ENCODE results near the gene HSPA12A. TPM values are rescaled to one million over a fixed set of nuclear protein-coding genes. Genes with fewer than 3 reads are reported as not detected.

The HSPA12A gene
- total and polyA plus RNA-seq, 4 donors = 2.0 to 9.8 (median 5.0) TPM

DNA sequence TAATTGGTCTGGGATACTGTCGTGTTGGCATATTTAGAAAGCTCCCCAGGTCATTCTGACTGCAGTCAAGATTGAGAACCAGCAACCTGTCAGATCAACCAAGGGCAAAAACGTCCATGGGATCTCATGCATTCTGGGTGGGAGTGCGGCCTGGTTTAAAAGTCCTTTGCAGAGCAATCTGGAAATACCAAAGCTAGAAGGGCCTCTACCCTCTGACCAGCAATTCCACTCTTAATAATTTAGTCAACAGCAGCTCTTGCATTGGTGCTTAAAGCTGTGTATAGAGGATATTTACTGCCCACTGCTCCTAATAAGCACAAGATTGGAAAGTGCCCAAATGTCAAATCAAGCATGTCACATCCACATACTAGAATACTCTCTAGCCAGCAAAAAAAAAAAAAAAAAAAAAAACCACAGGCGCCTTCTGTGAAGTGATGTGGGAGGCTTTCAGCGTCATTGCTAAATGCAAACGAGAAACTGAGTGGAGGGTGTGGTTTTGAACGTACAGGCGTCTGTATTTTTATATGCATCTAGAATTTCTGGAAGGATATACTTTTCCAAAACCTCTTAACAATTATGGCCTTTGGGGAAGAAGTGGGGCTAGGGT is 44.8 kb upstream of the HSPA12A start:
- TF ChIP-seq, protein P1, sequence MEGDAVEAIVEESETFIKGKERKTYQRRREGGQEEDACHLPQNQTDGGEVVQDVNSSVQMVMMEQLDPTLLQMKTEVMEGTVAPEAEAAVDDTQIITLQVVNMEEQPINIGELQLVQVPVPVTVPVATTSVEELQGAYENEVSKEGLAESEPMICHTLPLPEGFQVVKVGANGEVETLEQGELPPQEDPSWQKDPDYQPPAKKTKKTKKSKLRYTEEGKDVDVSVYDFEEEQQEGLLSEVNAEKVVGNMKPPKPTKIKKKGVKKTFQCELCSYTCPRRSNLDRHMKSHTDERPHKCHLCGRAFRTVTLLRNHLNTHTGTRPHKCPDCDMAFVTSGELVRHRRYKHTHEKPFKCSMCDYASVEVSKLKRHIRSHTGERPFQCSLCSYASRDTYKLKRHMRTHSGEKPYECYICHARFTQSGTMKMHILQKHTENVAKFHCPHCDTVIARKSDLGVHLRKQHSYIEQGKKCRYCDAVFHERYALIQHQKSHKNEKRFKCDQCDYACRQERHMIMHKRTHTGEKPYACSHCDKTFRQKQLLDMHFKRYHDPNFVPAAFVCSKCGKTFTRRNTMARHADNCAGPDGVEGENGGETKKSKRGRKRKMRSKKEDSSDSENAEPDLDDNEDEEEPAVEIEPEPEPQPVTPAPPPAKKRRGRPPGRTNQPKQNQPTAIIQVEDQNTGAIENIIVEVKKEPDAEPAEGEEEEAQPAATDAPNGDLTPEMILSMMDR (IDR thresholded peaks at IDR 0.05; ENCODE audit: control extremely low read depth, extremely low read depth) = no peak
- ATAC-seq (ENCODE audit: insufficient read depth, low FRiP score) (no peak), DNase-seq (no peak)
- Histone ChIP-seq H3K9me3 (ENCODE audit: control insufficient read depth in 4 of 4, insufficient read depth in 3 of 4, low read length in 3 of 4) (no peaks in the 10 kb centered on the region), H3K27ac (ENCODE audit: low read depth in 1 of 2, low read length in 1 of 2) (no peak overlapping the region), H3K36me3 (ENCODE audit: control insufficient read depth in 4 of 4, insufficient read depth in 4 of 4, low read length in 4 of 4) (no peaks in the 10 kb centered on the region), H3K4me3 (no peak overlapping the region), H3K9ac (ENCODE audit: insufficient read depth in 1 of 2, low read length in 2 of 2) (no peak overlapping the region), H3K4me1 (ENCODE audit: control insufficient read depth in 5 of 5, insufficient read depth in 5 of 5, low read length in 5 of 5) (peaks cover 0 to 4% (median 0%) of the 10 kb centered on the region in 5 donors), H3K27me3 (ENCODE audit: control insufficient read depth in 3 of 3, insufficient read depth in 3 of 3, low read length in 2 of 3) (peaks cover 0 to 2% (median 0%) of the 10 kb centered on the region in 3 donors)
- 65 to 71% methylated on average over 8 of the region's 8 CpGs for WGBS, 2 donors

DNA sequence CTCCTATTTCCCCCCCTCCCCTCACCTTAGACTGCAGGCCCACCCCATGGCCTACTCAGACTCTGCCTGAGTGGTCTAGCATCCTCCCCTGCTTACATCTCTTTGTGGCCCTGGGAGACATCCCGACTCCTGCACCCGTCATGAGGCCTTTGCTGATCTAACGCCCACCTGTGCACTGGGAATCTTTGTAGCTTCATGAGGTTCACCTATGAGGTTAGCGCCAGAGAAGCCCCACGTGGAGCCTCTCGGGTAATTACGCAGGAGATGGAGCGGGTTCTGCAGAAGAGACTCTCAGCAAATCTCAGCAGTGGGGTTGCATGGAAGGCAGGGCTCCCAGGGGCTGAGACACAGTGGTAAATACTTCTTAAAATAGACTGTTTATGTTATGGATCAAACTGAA is 43.5 kb upstream of the HSPA12A start:
- no peaks in the 10 kb centered on the region for H3K36me3 ChIP-seq (ENCODE audit: control insufficient read depth in 4 of 4, insufficient read depth in 4 of 4, low read length in 4 of 4)
- TF ChIP-seq, protein P1 (IDR thresholded peaks at IDR 0.05; ENCODE audit: control extremely low read depth, extremely low read depth) = no peak
- H3K27me3 ChIP-seq (ENCODE audit: control insufficient read depth in 3 of 3, insufficient read depth in 3 of 3, low read length in 2 of 3) = no peaks in the 10 kb centered on the region
- ATAC-seq (ENCODE audit: insufficient read depth, low FRiP score) = no peak
- WGBS, 2 donors = 91 to 93% methylated on average over 8 of the region's 8 CpGs
- no peak overlapping the region for H3K27ac ChIP-seq (ENCODE audit: low read depth in 1 of 2, low read length in 1 of 2)
- H3K9ac ChIP-seq (ENCODE audit: insufficient read depth in 1 of 2, low read length in 2 of 2) = no peak overlapping the region
- no peaks in the 10 kb centered on the region for H3K9me3 ChIP-seq (ENCODE audit: control insufficient read depth in 4 of 4, insufficient read depth in 3 of 4, low read length in 3 of 4)
- no peak overlapping the region for H3K4me3 ChIP-seq
- peaks cover 0 to 4% (median 0%) of the 10 kb centered on the region in 5 donors for H3K4me1 ChIP-seq (ENCODE audit: control insufficient read depth in 5 of 5, insufficient read depth in 5 of 5, low read length in 5 of 5)
- DNase-seq = no peak

DNA sequence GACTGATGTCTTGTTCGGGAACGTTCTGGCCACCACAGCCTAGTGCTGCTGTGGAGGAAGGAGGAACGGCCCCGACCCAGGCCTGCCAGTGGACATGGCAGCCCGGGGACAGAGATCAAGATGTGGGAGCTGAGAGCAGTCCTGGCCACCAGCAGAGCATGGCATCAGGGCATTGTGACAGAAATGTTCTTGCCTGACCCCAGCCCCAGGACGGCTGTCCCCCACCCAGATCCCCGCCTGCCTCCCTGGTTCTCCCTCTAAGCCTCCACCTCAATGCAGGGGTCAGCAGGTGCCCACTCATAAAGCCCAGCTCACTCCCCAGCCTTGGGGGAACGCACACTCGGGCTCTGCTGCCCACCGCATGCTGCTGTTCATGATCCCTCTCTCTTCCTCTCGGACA is 42.9 kb upstream of the HSPA12A start:
- TF ChIP-seq, protein P1 (IDR thresholded peaks at IDR 0.05; ENCODE audit: control extremely low read depth, extremely low read depth) = no peak
- H3K9ac ChIP-seq (ENCODE audit: insufficient read depth in 1 of 2, low read length in 2 of 2) = no peak overlapping the region
- DNase-seq = no peak
- no peak overlapping the region for H3K4me3 ChIP-seq
- no peak overlapping the region for H3K27ac ChIP-seq (ENCODE audit: low read depth in 1 of 2, low read length in 1 of 2)
- ATAC-seq (ENCODE audit: insufficient read depth, low FRiP score) = no peak
- WGBS, 2 donors = 87 to 94% methylated on average over 11 of the region's 11 CpGs
- H3K27me3 ChIP-seq (ENCODE audit: control insufficient read depth in 3 of 3, insufficient read depth in 3 of 3, low read length in 2 of 3) = no peaks in the 10 kb centered on the region
- H3K4me1 ChIP-seq (ENCODE audit: control insufficient read depth in 5 of 5, insufficient read depth in 5 of 5, low read length in 5 of 5) = peaks cover 0 to 4% (median 0%) of the 10 kb centered on the region in 5 donors
- no peaks in the 10 kb centered on the region for H3K36me3 ChIP-seq (ENCODE audit: control insufficient read depth in 4 of 4, insufficient read depth in 4 of 4, low read length in 4 of 4)
- H3K9me3 ChIP-seq (ENCODE audit: control insufficient read depth in 4 of 4, insufficient read depth in 3 of 4, low read length in 3 of 4) = no peaks in the 10 kb centered on the region

DNA sequence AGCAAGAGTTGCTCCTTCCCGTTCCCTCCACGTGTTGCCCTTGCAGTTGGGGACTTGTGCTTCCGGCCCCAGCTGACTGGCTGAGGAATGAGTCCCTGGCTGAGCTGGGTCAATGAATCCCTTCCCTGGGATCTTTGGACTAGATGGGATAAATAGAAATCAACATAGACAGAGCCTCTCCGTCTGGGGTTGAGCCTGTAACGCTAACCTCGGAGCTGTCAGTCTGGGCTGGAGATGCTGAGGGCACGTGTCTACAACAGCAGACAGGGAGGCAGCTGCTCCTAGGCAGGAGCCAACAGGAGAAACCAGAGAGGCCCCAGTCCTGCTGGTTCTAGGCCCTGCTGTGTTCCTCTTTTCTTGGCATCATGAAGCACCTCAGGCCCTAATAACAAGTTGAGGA is 42.3 kb upstream of the HSPA12A start:
- Histone ChIP-seq H3K4me3 (no peak overlapping the region), H3K27me3 (ENCODE audit: control insufficient read depth in 3 of 3, insufficient read depth in 3 of 3, low read length in 2 of 3) (no peaks in the 10 kb centered on the region), H3K9me3 (ENCODE audit: control insufficient read depth in 4 of 4, insufficient read depth in 3 of 4, low read length in 3 of 4) (no peaks in the 10 kb centered on the region), H3K27ac (ENCODE audit: low read depth in 1 of 2, low read length in 1 of 2) (no peak overlapping the region), H3K36me3 (ENCODE audit: control insufficient read depth in 4 of 4, insufficient read depth in 4 of 4, low read length in 4 of 4) (no peaks in the 10 kb centered on the region), H3K4me1 (ENCODE audit: control insufficient read depth in 5 of 5, insufficient read depth in 5 of 5, low read length in 5 of 5) (peaks cover 0 to 4% (median 0%) of the 10 kb centered on the region in 5 donors), H3K9ac (ENCODE audit: insufficient read depth in 1 of 2, low read length in 2 of 2) (no peak overlapping the region)
- ATAC-seq (ENCODE audit: insufficient read depth, low FRiP score) (no peak), DNase-seq (no peak)
- 90 to 92% methylated on average over 7 of the region's 7 CpGs for WGBS, 2 donors
- TF ChIP-seq, protein P1 (IDR thresholded peaks at IDR 0.05; ENCODE audit: control extremely low read depth, extremely low read depth) = no peak
